SHP77 treated with DMSO at 0.1 percent for 48 hours (cell line): Measurements from ENCODE around the gene PYY.

Experiments
- DNase-seq: peaks from one replicate; lab custom pipeline; 2025; lab: John Stamatoyannopoulos, UW

Gene PYY

GRCh38 chr17:43914451-43914850 is 39.3 kb downstream of the PYY start:
- DNase-seq = no peak

- no peak for DNase-seq
Measured at GRCh38 chr17:43913584-43913983, 40.2 kb downstream of the PYY start.

GRCh38 chr17:43912635-43913304 is 41.0 kb downstream of the PYY start:
- no peak for DNase-seq

GRCh38 chr17:43911904-43912303 is 41.8 kb downstream of the PYY start:
- no peak for DNase-seq

- DNase-seq = no peak
Measured at GRCh38 chr17:43909537-43910231, 44.1 kb downstream of the PYY start.

GRCh38 chr17:43907998-43908721 is 45.6 kb downstream of the PYY start:
- DNase-seq = peak; percentile 76

GRCh38 chr17:43907425-43907981 is 46.2 kb downstream of the PYY start, which contains the start of gene MPP2:
Gene MPP2, minus strand, starts transcription at chr17:43907536. Its CDS starts 3,076 bp downstream, at chr17:43904460.
- peak; percentile 74 for DNase-seq

- DNase-seq = no peak
Measured at GRCh38 chr17:43906951-43907424, 46.8 kb downstream of the PYY start.

- peak; percentile 48 for DNase-seq
Measured at GRCh38 chr17:43905985-43906852, 47.5 kb downstream of the PYY start.

- DNase-seq = no peak
Measured at GRCh38 chr17:43905400-43905984, 48.2 kb downstream of the PYY start.
